GM12878 (cell line): ENCODE measurements around the gene LRRC45. TPM values are rescaled to one million over a fixed set of nuclear protein-coding genes. Genes with fewer than 3 reads are reported as not detected.

Experiments used
- ATAC-seq: fragments of 200-7000 bp; cut with Tn5 transposase; 3 replicates; pipeline ENCODE4 v1.9.1; 2020; ENCODE audit warnings: mild to moderate bottlenecking, moderate library complexity
- BruUV-seq: library from RNA; stranded (reverse); fragments of 400-500 nt; replicated peaks from 2 replicates; lab custom pipeline; 2021; lab: Mats Ljungman, UMichigan
- CTCF ChIA-PET: fragments of 300-600 bp; sonication (Branson Sonifier 250); formaldehyde crosslinking; extraction: SDS; loops from one replicate; lab custom pipeline; 2021; ENCODE audit warnings: inconsistent platforms; lab: Yijun Ruan, JAX
- POLR2A ChIA-PET: fragments of 350-600 bp; formaldehyde crosslinking; extraction: SDS; loops from one replicate; lab custom pipeline; 2021; ENCODE audit warnings: inconsistent platforms; lab: Charles Lee
- RAD21 ChIA-PET: fragments of 300-600 bp; sonication (Branson Sonifier 250); formaldehyde crosslinking; loops from one replicate; lab custom pipeline; 2023; ENCODE audit warnings: antibody characterized with exemption; ENCODE audit not compliant: unreplicated experiment; lab: Charles Lee
- SMC1A ChIA-PET: fragments of 300-600 bp; sonication (Branson Sonifier 250); formaldehyde crosslinking; loops from one replicate; lab custom pipeline; 2023; ENCODE audit not compliant: unreplicated experiment, uncharacterized antibody; lab: Charles Lee
- DNase-seq: peaks from one replicate; pipeline ENCODE4 v3.0.0-alpha.2; 2011; ENCODE audit warnings: low read depth, low spot score
- FAIRE-seq: peaks from 3 replicates; lab custom pipeline; 2011; peaks lifted over from hg19 to GRCh38; lab: Jason Lieb, UNC
- H2AFZ ChIP-seq: 2 replicates; pipeline ENCODE4 v1.6.0; 2011; ENCODE audit warnings: low read depth, low read length, control low read depth; ENCODE audit not compliant: control insufficient read depth
- H3K27ac ChIP-seq: 2 replicates; pipeline ENCODE4 v1.5.1; 2011; ENCODE audit warnings: control low read depth; ENCODE audit not compliant: control insufficient read depth, insufficient read depth
- H3K27me3 ChIP-seq, 2 experiments: replicated peaks in 1 of 2; 2 replicates each; pipeline versions ENCODE4 v1.6.0 to v1.6.1; 2011; ENCODE audit warnings: low read length in 1 of 2; ENCODE audit not compliant: control insufficient read depth in 2 of 2, insufficient read depth in 2 of 2
- H3K36me3 ChIP-seq, 2 experiments: 2 replicates each; pipeline ENCODE4 v1.5.1; 2011; ENCODE audit warnings: low read length in 1 of 2; ENCODE audit not compliant: control insufficient read depth in 2 of 2, insufficient read depth in 2 of 2
- H3K4me1 ChIP-seq: 2 replicates; pipeline ENCODE4 v1.6.1; 2011; ENCODE audit warnings: mild to moderate bottlenecking, low read length, moderate library complexity, mixed read lengths; ENCODE audit not compliant: control insufficient read depth, insufficient read depth
- H3K4me2 ChIP-seq: 2 replicates; pipeline ENCODE4 v1.6.0; 2011; ENCODE audit warnings: control low read depth; ENCODE audit not compliant: control insufficient read depth, insufficient read depth
- H3K4me3 ChIP-seq: fragments of 200-600 bp; sonication (generic); 2 replicates; pipeline ENCODE4 v1.5.1; 2016
- H3K79me2 ChIP-seq: 2 replicates; pipeline ENCODE4 v1.6.0; 2011; ENCODE audit warnings: low read length; ENCODE audit not compliant: control insufficient read depth, insufficient read depth
- H3K9ac ChIP-seq: 2 replicates; pipeline ENCODE4 v1.8.0; 2011; ENCODE audit warnings: low read length, control low read depth, mixed read lengths; ENCODE audit not compliant: control insufficient read depth, insufficient read depth
- H3K9me3 ChIP-seq: replicated peaks from 3 replicates; pipeline ENCODE4 v1.5.1; 2011; ENCODE audit warnings: mild to moderate bottlenecking, low read length; ENCODE audit not compliant: control insufficient read depth, insufficient read depth
- H4K20me1 ChIP-seq: 2 replicates; pipeline ENCODE4 v1.6.0; 2011; ENCODE audit not compliant: control insufficient read depth, insufficient read depth
- CBX3 ChIP-seq: fragments of 200-600 bp; sonication (generic); IDR thresholded peaks from 2 replicates; pipeline ENCODE4 v1.6.1; 2016; ENCODE audit warnings: low read depth, borderline replicate concordance
- EZH2 ChIP-seq: IDR thresholded peaks from 2 replicates; pipeline ENCODE4 v1.6.1; 2012; ENCODE audit warnings: low read depth, mild to moderate bottlenecking, control low read depth, inconsistent platforms, low read length, borderline replicate concordance; ENCODE audit not compliant: control insufficient read depth
- PAX5 ChIP-seq: IDR thresholded peaks from 2 replicates; pipeline ENCODE4 v1.6.1; 2011; ENCODE audit warnings: low read depth, low read length, borderline replicate concordance
- RAD21 ChIP-seq: IDR thresholded peaks from 2 replicates; pipeline ENCODE4 v1.6.1; 2011; ENCODE audit warnings: mild to moderate bottlenecking, low read depth, low read length, moderate library complexity; ENCODE audit not compliant: insufficient read depth
- STAT1 ChIP-seq: fragments of 450-650 bp; conservative IDR thresholded peaks from 2 replicates; pipeline ENCODE4 v1.6.1; 2014; ENCODE audit warnings: antibody characterized with exemption, mild to moderate bottlenecking
- WGBS: methylation state at CpG from one replicate; pipeline ENCODE4 v1.1.6; 2016; ENCODE audit warnings: low lambda C conversion rate; ENCODE audit not compliant: insufficient replicate concordance, insufficient coverage; ENCODE audit errors: missing lambda C conversion rate; 5-methylcytosine and 5-hydroxymethylcytosine counted together
- in situ Hi-C: fragments of 300-500 bp; cut with MboI; formaldehyde crosslinking; loops from 9 replicates; pipeline ENCODE4 v1.14.3; 2018; ENCODE audit warnings: mixed read lengths
- intact Hi-C: fragments of 100-400 bp; cut with micrococcal nuclease; formaldehyde crosslinking; loops from one replicate; pipeline ENCODE4 v1.14.2; 2022; ENCODE audit not compliant: unreplicated experiment
- polyA plus RNA-seq, 11 experiments: library from polyadenylated mRNA; depleted of rRNA in 4 of 11; unstranded in 6 of 11; stranded (reverse) in 5 of 11; fragments of >200 nt; fragmentation: Nextera tagmentation in 4 of 11; fragmentation: Illumina TruSeq in 1 of 11; extraction: Ambion mirVana in 4 of 11; extraction: Trizol in 1 of 11; gene quantifications; 1 replicate in 1 of 11; 2 replicates in 10 of 11; pipeline versions ENCODE4 v1.2.1 to v1.2.3, GENCODE V29; 2011 to 2016; ENCODE audit warnings: inconsistent platforms in 2 of 11, missing spikeins in 2 of 11, low read depth in 1 of 11
- total RNA-seq, 4 experiments: library from RNA; depleted of rRNA in 3 of 4; stranded (reverse); fragments of >200 nt in 3 of 4; fragmentation: Illumina TruSeq in 1 of 4; extraction: Trizol in 1 of 4; gene quantifications; 2 replicates each; pipeline versions ENCODE4 v1.2.1 to v1.2.3, GENCODE V29; 2013 to 2021
- TF ChIP-seq, protein P1 (sequence below): fragments of 450-650 bp; IDR thresholded peaks from 2 replicates; pipeline ENCODE4 v1.6.1; 2017; ENCODE audit warnings: mild to moderate bottlenecking
- TF ChIP-seq, protein P2 (sequence below): fragments of 450-650 bp; IDR thresholded peaks from 2 replicates; pipeline ENCODE4 v1.6.1; 2017; ENCODE audit warnings: mild to moderate bottlenecking, low read depth, inconsistent platforms; ENCODE audit not compliant: poor library complexity, severe bottlenecking

Gene LRRC45
- total and polyA plus RNA-seq, 10 of the 15 experiments (the other 5 are each of a cell fraction or from before 2014, with no cell fraction given), result 0.03 to 27.7 (median 10.4) TPM

- Histone ChIP-seq H3K4me3 (no peak overlapping the region), H3K9ac (no peak overlapping the region), H3K4me1 (no peaks in the 10 kb centered on the region), H3K36me3 (peaks cover 0 to 3% of the 10 kb centered on the region in 2 experiments; a peak in 2 of 4 replicates), H3K79me2 (no peaks in the 10 kb centered on the region), H3K27me3 (no peaks in the 10 kb centered on the region), H3K27ac (no peak overlapping the region), H4K20me1 (no peaks in the 10 kb centered on the region), H3K4me2 (no peak overlapping the region), H2AFZ (no peak overlapping the region), H3K9me3 (no peaks in the 10 kb centered on the region)
- TF ChIP-seq STAT1 (no peak), RAD21 (no peak), EZH2 (no peak), CBX3 (no peak), PAX5 (no peak)
- TF ChIP-seq, protein P1, sequence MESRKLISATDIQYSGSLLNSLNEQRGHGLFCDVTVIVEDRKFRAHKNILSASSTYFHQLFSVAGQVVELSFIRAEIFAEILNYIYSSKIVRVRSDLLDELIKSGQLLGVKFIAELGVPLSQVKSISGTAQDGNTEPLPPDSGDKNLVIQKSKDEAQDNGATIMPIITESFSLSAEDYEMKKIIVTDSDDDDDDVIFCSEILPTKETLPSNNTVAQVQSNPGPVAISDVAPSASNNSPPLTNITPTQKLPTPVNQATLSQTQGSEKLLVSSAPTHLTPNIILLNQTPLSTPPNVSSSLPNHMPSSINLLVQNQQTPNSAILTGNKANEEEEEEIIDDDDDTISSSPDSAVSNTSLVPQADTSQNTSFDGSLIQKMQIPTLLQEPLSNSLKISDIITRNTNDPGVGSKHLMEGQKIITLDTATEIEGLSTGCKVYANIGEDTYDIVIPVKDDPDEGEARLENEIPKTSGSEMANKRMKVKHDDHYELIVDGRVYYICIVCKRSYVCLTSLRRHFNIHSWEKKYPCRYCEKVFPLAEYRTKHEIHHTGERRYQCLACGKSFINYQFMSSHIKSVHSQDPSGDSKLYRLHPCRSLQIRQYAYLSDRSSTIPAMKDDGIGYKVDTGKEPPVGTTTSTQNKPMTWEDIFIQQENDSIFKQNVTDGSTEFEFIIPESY, result no peak
- TF ChIP-seq, protein P2, sequence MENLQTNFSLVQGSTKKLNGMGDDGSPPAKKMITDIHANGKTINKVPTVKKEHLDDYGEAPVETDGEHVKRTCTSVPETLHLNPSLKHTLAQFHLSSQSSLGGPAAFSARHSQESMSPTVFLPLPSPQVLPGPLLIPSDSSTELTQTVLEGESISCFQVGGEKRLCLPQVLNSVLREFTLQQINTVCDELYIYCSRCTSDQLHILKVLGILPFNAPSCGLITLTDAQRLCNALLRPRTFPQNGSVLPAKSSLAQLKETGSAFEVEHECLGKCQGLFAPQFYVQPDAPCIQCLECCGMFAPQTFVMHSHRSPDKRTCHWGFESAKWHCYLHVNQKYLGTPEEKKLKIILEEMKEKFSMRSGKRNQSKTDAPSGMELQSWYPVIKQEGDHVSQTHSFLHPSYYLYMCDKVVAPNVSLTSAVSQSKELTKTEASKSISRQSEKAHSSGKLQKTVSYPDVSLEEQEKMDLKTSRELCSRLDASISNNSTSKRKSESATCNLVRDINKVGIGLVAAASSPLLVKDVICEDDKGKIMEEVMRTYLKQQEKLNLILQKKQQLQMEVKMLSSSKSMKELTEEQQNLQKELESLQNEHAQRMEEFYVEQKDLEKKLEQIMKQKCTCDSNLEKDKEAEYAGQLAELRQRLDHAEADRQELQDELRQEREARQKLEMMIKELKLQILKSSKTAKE, result no peak
- ChIA-PET RAD21 (interaction anchor here (0.7 kb wide), 1 partner anchor 197 kb away, joined by 3 read pairs; no protein-coding TSS in a partner anchor), CTCF (no interaction called here), SMC1A (no interaction called here), POLR2A (no interaction called here)
- BruUV-seq, result no TSS peak
- intact Hi-C loops, result no loop called here
- FAIRE-seq (no peak), ATAC-seq (no peak), DNase-seq (no peak)
- 77% methylated on average over 17 of the region's 17 CpGs for WGBS
- in situ Hi-C loops, result no loop called here
Measured at GRCh38 chr17:82001571-82002056, 21.5 kb upstream of the LRRC45 start.
